ENCODE data around the gene PEAK3. TPM values are rescaled to one million over a fixed set of nuclear protein-coding genes. Genes with fewer than 3 reads are reported as not detected.

The PEAK3 gene
- total and polyA plus RNA-seq, 9 of the 15 experiments (the other 6 are each of a cell fraction or from before 2014, with no cell fraction given): 0.07 to 0.40 TPM; not detected in 7

GRCh38 chr19:2237051-2237868 lies 44.7 kb downstream of the PEAK3 start (continued):
- TF ChIP-seq, protein P1, sequence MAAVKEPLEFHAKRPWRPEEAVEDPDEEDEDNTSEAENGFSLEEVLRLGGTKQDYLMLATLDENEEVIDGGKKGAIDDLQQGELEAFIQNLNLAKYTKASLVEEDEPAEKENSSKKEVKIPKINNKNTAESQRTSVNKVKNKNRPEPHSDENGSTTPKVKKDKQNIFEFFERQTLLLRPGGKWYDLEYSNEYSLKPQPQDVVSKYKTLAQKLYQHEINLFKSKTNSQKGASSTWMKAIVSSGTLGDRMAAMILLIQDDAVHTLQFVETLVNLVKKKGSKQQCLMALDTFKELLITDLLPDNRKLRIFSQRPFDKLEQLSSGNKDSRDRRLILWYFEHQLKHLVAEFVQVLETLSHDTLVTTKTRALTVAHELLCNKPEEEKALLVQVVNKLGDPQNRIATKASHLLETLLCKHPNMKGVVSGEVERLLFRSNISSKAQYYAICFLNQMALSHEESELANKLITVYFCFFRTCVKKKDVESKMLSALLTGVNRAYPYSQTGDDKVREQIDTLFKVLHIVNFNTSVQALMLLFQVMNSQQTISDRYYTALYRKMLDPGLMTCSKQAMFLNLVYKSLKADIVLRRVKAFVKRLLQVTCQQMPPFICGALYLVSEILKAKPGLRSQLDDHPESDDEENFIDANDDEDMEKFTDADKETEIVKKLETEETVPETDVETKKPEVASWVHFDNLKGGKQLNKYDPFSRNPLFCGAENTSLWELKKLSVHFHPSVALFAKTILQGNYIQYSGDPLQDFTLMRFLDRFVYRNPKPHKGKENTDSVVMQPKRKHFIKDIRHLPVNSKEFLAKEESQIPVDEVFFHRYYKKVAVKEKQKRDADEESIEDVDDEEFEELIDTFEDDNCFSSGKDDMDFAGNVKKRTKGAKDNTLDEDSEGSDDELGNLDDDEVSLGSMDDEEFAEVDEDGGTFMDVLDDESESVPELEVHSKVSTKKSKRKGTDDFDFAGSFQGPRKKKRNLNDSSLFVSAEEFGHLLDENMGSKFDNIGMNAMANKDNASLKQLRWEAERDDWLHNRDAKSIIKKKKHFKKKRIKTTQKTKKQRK (IDR thresholded peaks at IDR 0.05; ENCODE audit: borderline replicate concordance, low read depth, low read length): no peak
- TF ChIP-seq CHD7 (IDR thresholded peaks at IDR 0.05; ENCODE audit: low read depth, low read length): no peak
- TF ChIP-seq ZNF668 (CRISPR knock-in tag; IDR thresholded peaks at IDR 0.05): no peak
